B cell (primary cell): ENCODE measurements around the gene SLAMF6. TPM values are rescaled to one million over a fixed set of nuclear protein-coding genes. Genes with fewer than 3 reads are reported as not detected.

ENCODE experiments used
- ATAC-seq: fragments of 200-7000 bp; cut with Tn5 transposase; one replicate; pipeline ENCODE4 v1.10.0; 2021; ENCODE audit warnings: low read depth, mild to moderate bottlenecking, moderate number of reproducible peaks, moderate library complexity
- CTCF ChIA-PET: fragments of 350-600 bp; sonication (Branson Sonifier 250); formaldehyde crosslinking; loops from one replicate; lab custom pipeline; 2021; ENCODE audit warnings: antibody characterized with exemption, inconsistent platforms; lab: Charles Lee
- POLR2A ChIA-PET: fragments of 350-600 bp; sonication (Branson Sonifier 250); formaldehyde crosslinking; loops from one replicate; lab custom pipeline; 2021; ENCODE audit warnings: antibody characterized with exemption; lab: Charles Lee
- DNase-seq: peaks from one replicate; pipeline ENCODE4 v3.0.0; 2013
- H2AFZ ChIP-seq: 2 replicates; pipeline ENCODE4 v1.6.1; 2012; ENCODE audit warnings: mild to moderate bottlenecking, low read depth, low read length; ENCODE audit not compliant: insufficient read depth, poor library complexity, severe bottlenecking
- H3K27ac ChIP-seq, 2 donors: 1 replicate in 1 of 2; 2 replicates in 1 of 2; pipeline ENCODE4 v1.5.1; 2012 to 2013; ENCODE audit warnings: low read length in 2 of 2, mild to moderate bottlenecking in 2 of 2, moderate library complexity in 1 of 2
- H3K27me3 ChIP-seq, 4 experiments: fragments of 200-600 bp in 1 of 4; sonication (generic) in 1 of 4; replicated peaks in 1 of 4; 1 replicate in 2 of 4; 2 replicates in 2 of 4; pipeline versions ENCODE4 v1.6.1 to v1.7.0; 2013 to 2016; ENCODE audit warnings: low read length in 3 of 4, mild to moderate bottlenecking in 2 of 4, mixed read lengths in 1 of 4, moderate library complexity in 1 of 4; ENCODE audit not compliant: insufficient read depth in 4 of 4, control insufficient read depth in 3 of 4; ENCODE audit errors: control extremely low read depth in 1 of 4
- H3K36me3 ChIP-seq, 2 experiments: replicated peaks in 1 of 2; 1 replicate in 1 of 2; 2 replicates in 1 of 2; pipeline versions ENCODE4 v1.6.1 to v1.7.1; 2013; ENCODE audit warnings: low read length in 1 of 2; ENCODE audit not compliant: insufficient read depth in 2 of 2, control insufficient read depth in 1 of 2; ENCODE audit errors: control extremely low read depth in 1 of 2, extremely low read depth in 1 of 2
- H3K4me1 ChIP-seq, 2 donors: fragments of 200-600 bp in 1 of 2; sonication (generic) in 1 of 2; 1 replicate in 1 of 2; 2 replicates in 1 of 2; pipeline versions ENCODE4 v1.5.1 to v1.6.1; 2013 to 2017; ENCODE audit warnings: low read length in 2 of 2; ENCODE audit not compliant: control insufficient read depth in 2 of 2, insufficient read depth in 2 of 2
- H3K4me2 ChIP-seq: replicated peaks from 2 replicates; pipeline ENCODE3; 2012; ENCODE audit warnings: mild to moderate bottlenecking, low read depth, low read length; ENCODE audit not compliant: poor library complexity, severe bottlenecking
- H3K4me3 ChIP-seq, 5 experiments: fragments of 200-600 bp in 1 of 5; sonication (generic) in 1 of 5; 1 replicate in 3 of 5; 2 replicates in 2 of 5; pipeline versions ENCODE4 v1.5.1 to v1.7.0; 2011 to 2016; ENCODE audit warnings: low read length in 4 of 5, mild to moderate bottlenecking in 4 of 5, low read depth in 2 of 5, control low read depth in 1 of 5, moderate library complexity in 1 of 5; ENCODE audit not compliant: insufficient read depth in 1 of 5; ENCODE audit errors: control extremely low read depth in 1 of 5, extremely low read depth in 1 of 5
- H3K79me2 ChIP-seq: fragments of 200-600 bp; sonication (generic); one replicate; pipeline ENCODE4 v1.6.0; 2016; ENCODE audit warnings: low read length; ENCODE audit not compliant: control insufficient read depth, insufficient read depth
- H3K9ac ChIP-seq: fragments of 200-600 bp; sonication (generic); 2 replicates; pipeline ENCODE4 v1.6.1; 2017; ENCODE audit warnings: mild to moderate bottlenecking, low read length, moderate library complexity
- H3K9me3 ChIP-seq, 3 donors: one replicate each; pipeline versions ENCODE4 v1.6.1 to v1.7.1; 2013; ENCODE audit warnings: low read length in 2 of 3; ENCODE audit not compliant: control insufficient read depth in 2 of 3, insufficient read depth in 1 of 3; ENCODE audit errors: control extremely low read depth in 1 of 3
- H4K20me1 ChIP-seq: 2 replicates; pipeline ENCODE4 v1.6.0; 2012; ENCODE audit warnings: mild to moderate bottlenecking, low read length; ENCODE audit not compliant: insufficient read depth, control insufficient read depth, poor library complexity, severe bottlenecking
- H3K27ac Mint-ChIP-seq: one replicate; pipeline ENCODE4 v1.8.0; 2021; ENCODE audit warnings: mixed read lengths
- H3K27me3 Mint-ChIP-seq: one replicate; pipeline ENCODE4 v1.8.0; 2021; ENCODE audit warnings: mixed read lengths
- H3K4me1 Mint-ChIP-seq: one replicate; pipeline ENCODE4 v1.8.0; 2021; ENCODE audit warnings: mixed read lengths
- H3K4me3 Mint-ChIP-seq: one replicate; pipeline ENCODE4 v1.8.0; 2021; ENCODE audit warnings: mixed read lengths
- H3K9me3 Mint-ChIP-seq: one replicate; pipeline ENCODE4 v1.8.0; 2022; ENCODE audit warnings: mixed read lengths; ENCODE audit not compliant: insufficient read depth
- EZH2 ChIP-seq: IDR thresholded peaks from 2 replicates; pipeline ENCODE4 v1.6.1; 2012; ENCODE audit warnings: borderline replicate concordance, low read depth, mild to moderate bottlenecking, moderate library complexity, low read length; ENCODE audit not compliant: insufficient read depth, poor library complexity, severe bottlenecking
- WGBS: methylation state at CpG from one replicate; pipeline ENCODE4 v1.1.5; 2013; ENCODE audit warnings: missing lambda C conversion rate; ENCODE audit not compliant: insufficient coverage; 5-methylcytosine and 5-hydroxymethylcytosine counted together
- intact Hi-C: fragments of 100-400 bp; cut with micrococcal nuclease; formaldehyde crosslinking; loops from one replicate; pipeline ENCODE4 v1.10.0; 2022
- polyA plus RNA-seq: library from polyadenylated mRNA; depleted of rRNA; stranded (reverse); fragments of >200 nt; gene quantifications from 2 replicates; pipeline ENCODE4 v1.2.3, GENCODE V29; 2012
- total RNA-seq, 2 donors: library from RNA; stranded (reverse); fragments of 120-200 nt in 1 of 2; gene quantifications; 1 replicate in 1 of 2; 2 replicates in 1 of 2; pipeline versions ENCODE4 v1.2.3 to v1.2.4, GENCODE V29; 2013 to 2022
- TF ChIP-seq, protein P1 (sequence below): fragments of 200-600 bp; IDR thresholded peaks from one replicate; pipeline ENCODE4 v1.8.0; 2022; ENCODE audit warnings: antibody characterized with exemption, mild to moderate bottlenecking

The SLAMF6 gene
- total and polyA plus RNA-seq, 2 donors (not counting 1 experiment from before 2014, with no cell fraction given) = 64.8 to 79.6 TPM

DNA sequence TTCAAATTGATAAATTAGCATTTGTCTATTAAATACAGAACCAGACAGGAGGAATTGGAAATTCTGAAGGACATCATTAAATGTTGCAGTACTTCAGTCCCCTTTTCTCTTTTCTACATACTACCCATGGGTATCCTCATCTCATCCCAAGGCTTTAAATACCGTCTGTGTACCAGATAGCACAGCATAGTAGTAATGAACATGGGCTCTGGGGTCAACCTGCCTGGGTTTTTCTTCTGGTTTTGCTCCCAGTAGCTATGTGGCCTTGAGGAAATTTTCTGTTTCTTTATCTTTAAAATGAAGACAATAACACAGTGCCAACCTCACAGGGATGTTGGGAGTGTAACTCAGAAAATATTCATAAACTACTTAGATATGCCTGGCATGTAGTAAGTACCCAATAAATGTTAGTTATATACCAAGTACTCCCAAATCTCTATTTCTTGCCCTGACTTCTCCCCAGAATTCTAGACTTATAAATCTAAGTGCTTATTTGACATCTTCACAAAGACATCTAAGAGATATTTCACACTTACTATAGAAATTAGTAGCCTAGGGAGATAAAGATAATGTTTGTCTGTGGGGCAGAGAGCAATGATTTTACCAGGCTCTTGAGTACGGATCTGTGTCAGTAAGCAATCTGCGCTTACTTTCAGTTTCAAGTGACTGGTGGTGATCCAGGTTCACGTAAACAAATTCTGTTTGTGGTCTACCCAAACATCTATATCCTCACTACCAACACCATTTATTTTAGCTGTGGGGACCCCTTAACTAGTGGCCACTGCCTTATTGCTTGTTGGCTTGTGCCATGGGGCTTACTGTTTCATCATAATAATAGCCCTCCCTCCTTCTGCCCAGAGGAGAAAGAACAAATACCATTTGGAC is 85.4 kb downstream of the SLAMF6 start:
- ATAC-seq (peak; percentile 86), DNase-seq (peak; percentile 73)
- ChIA-PET CTCF (interaction anchor here (0.7 to 3.5 kb wide), 6 partner anchors 9 to 172 kb away, joined by 3 to 14 read pairs (median 8); no protein-coding TSS in a partner anchor), POLR2A (interaction anchor here (0.7 to 1.0 kb wide), 2 partner anchors 11 to 14 kb away, joined by 3 read pairs; no protein-coding TSS in a partner anchor)
- Histone ChIP-seq H3K9me3 (no peaks in the 10 kb centered on the region), H3K27me3 (no peaks in the 10 kb centered on the region), H2AFZ (peak overlapping the region; percentile 85), H4K20me1 (no peaks in the 10 kb centered on the region), H3K27ac (peak overlapping the region; percentile 72 to 92), H3K4me3 (peak overlapping the region; percentile 5 to 56 (median 36)), H3K4me1 (peaks cover 38 to 40% of the 10 kb centered on the region in 2 donors), H3K9ac (peak overlapping the region; percentile 62), H3K79me2 (no peaks in the 10 kb centered on the region), H3K4me2 (peak overlapping the region; percentile 74), H3K36me3 (no peaks in the 10 kb centered on the region)
- Mint-ChIP-seq H3K4me3 (peak overlapping the region; percentile 89), H3K27me3 (no peaks in the 10 kb centered on the region), H3K4me1 (peaks cover 66% of the 10 kb centered on the region), H3K27ac (peak overlapping the region; percentile 98), H3K9me3 (peaks cover 13% of the 10 kb centered on the region)
- intact Hi-C loops = loop anchor here (10.0 kb wide), 1 partner anchor 93 kb away; the partner anchor contains the start of genes COPA and NCSTN
- TF ChIP-seq EZH2 = no peak
- TF ChIP-seq, protein P1, sequence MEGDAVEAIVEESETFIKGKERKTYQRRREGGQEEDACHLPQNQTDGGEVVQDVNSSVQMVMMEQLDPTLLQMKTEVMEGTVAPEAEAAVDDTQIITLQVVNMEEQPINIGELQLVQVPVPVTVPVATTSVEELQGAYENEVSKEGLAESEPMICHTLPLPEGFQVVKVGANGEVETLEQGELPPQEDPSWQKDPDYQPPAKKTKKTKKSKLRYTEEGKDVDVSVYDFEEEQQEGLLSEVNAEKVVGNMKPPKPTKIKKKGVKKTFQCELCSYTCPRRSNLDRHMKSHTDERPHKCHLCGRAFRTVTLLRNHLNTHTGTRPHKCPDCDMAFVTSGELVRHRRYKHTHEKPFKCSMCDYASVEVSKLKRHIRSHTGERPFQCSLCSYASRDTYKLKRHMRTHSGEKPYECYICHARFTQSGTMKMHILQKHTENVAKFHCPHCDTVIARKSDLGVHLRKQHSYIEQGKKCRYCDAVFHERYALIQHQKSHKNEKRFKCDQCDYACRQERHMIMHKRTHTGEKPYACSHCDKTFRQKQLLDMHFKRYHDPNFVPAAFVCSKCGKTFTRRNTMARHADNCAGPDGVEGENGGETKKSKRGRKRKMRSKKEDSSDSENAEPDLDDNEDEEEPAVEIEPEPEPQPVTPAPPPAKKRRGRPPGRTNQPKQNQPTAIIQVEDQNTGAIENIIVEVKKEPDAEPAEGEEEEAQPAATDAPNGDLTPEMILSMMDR = no peak
- WGBS = no CpG with 5 or more reads among the region's 4 CpGs
